ENCODE results near the gene YAP1. TPM values are rescaled to one million over a fixed set of nuclear protein-coding genes. Genes with fewer than 3 reads are reported as not detected.

YAP1 gene
- total and polyA plus RNA-seq, 4 experiments from 2014 or later = 0.44 to 0.75 TPM; not detected in 2

- peaks cover 0 to 1% (median 0%) of the 10 kb centered on the region in 8 donors for H3K9me3 Mint-ChIP-seq
- POLR2A ChIA-PET (ENCODE audit: partially characterized antibody) = interaction anchor here (1.1 kb wide), 1 partner anchor 12 kb away, joined by 3 read pairs; no protein-coding TSS in a partner anchor
- Histone ChIP-seq H3K36me3 (ENCODE audit: insufficient read depth, low read length) (no peaks in the 10 kb centered on the region), H3K27me3 (ENCODE audit: insufficient read depth, low read length) (no peaks in the 10 kb centered on the region), H3K27ac (ENCODE audit: low read depth, low read length) (no peak overlapping the region), H3K9me3 (ENCODE audit: control insufficient read depth in 1 of 2, low read length in 2 of 2) (no peaks in the 10 kb centered on the region), H3K4me1 (ENCODE audit: insufficient read depth, low read length) (no peaks in the 10 kb centered on the region), H3K4me3 (ENCODE audit: low read length in 2 of 2) (no peak overlapping the region)
- H3K27me3 Mint-ChIP-seq = peaks cover 8 to 16% of the 10 kb centered on the region in 2 donors
- H3K4me1 Mint-ChIP-seq = peaks cover 3 to 8% (median 4%) of the 10 kb centered on the region in 4 donors
- intact Hi-C loops (cut with micrococcal nuclease) = no loop called here
- no peak for DNase-seq
- H3K4me3 Mint-ChIP-seq = no peak overlapping the region
- H3K27ac Mint-ChIP-seq = no peak overlapping the region
- CTCF ChIA-PET (ENCODE audit: partially characterized antibody) = interaction anchor here (1.2 to 2.2 kb wide), 4 partner anchors 8 to 661 kb away, joined by 3 to 10 read pairs (median 7); no protein-coding TSS in a partner anchor
- no peaks in the 10 kb centered on the region for H3K36me3 Mint-ChIP-seq
Observed at GRCh38 chr11:102280245-102280833, 170.1 kb downstream of the YAP1 start.

Other genes starting within 250 kb of the YAP1 start
- 1 to 10 TPM; 2.4 to 2.6 TPM for gene CEP126, start 195.4 kb upstream of the YAP1 start, total RNA-seq
- under 1 TPM; 0.13 to 0.71 TPM for gene CEP126, start 195.4 kb upstream of the YAP1 start, polyA plus RNA-seq
- gene ANGPTL5, start 193.9 kb upstream of the YAP1 start, total RNA-seq = not detected
- gene ANGPTL5, start 193.9 kb upstream of the YAP1 start, polyA plus RNA-seq = not detected
- not detected for gene CFAP300, start 63.0 kb upstream of the YAP1 start, total RNA-seq
- not detected for gene CFAP300, start 63.0 kb upstream of the YAP1 start, polyA plus RNA-seq
- 100 to 1,000 TPM; 197 to 198 TPM for gene BIRC3, start 207.0 kb downstream of the YAP1 start, total RNA-seq
- gene BIRC3, start 207.0 kb downstream of the YAP1 start, polyA plus RNA-seq = 10 to 100 TPM; 82.5 to 86.3 TPM
- 10 to 100 TPM; 60.9 to 61.2 TPM for gene BIRC2, start 236.8 kb downstream of the YAP1 start, total RNA-seq
- gene BIRC2, start 236.8 kb downstream of the YAP1 start, polyA plus RNA-seq = 10 to 100 TPM; 28.8 to 33.4 TPM

Data from CD4-positive, alpha-beta memory T cell (primary cell).